Lower leg skin (tissue), 3 donors: Measurements from ENCODE around the gene FAM24B.

Experiments used
- POLR2A ChIP-seq, 2 donors: fragments of 450-650 bp; IDR thresholded peaks; one replicate each; pipeline ENCODE4 v1.6.1; 2016 to 2017; ENCODE audit warnings: antibody characterized with exemption in 2 of 2, mild to moderate bottlenecking in 1 of 2, moderate library complexity in 1 of 2
- TF ChIP-seq, protein P1 (sequence below), 3 donors: fragments of 450-650 bp; IDR thresholded peaks; one replicate each; pipeline ENCODE4 v1.5.1; 2016; ENCODE audit warnings: antibody characterized with exemption in 3 of 3, mild to moderate bottlenecking in 3 of 3, moderate library complexity in 2 of 3

DNA sequence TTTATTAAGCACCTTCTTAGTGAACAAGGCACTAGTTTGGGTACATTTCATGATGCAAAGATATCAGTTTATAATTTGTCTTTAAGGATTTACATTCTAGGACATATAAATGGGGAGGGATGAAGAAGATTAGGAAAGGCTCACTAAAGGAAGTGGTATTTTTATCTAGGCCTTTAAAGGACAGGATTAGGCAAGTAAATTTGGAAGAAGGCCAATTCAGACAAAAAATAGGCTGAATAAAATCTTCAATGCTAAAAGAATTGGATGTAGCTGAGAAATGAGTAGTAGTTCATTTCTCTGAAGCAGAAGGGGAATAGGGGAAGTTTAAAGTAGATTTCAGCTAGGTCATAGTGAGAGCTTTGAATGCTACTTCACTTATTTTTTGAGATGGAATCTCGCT, 4.8 kb upstream of the FAM24B start:
- TF ChIP-seq, protein P1, sequence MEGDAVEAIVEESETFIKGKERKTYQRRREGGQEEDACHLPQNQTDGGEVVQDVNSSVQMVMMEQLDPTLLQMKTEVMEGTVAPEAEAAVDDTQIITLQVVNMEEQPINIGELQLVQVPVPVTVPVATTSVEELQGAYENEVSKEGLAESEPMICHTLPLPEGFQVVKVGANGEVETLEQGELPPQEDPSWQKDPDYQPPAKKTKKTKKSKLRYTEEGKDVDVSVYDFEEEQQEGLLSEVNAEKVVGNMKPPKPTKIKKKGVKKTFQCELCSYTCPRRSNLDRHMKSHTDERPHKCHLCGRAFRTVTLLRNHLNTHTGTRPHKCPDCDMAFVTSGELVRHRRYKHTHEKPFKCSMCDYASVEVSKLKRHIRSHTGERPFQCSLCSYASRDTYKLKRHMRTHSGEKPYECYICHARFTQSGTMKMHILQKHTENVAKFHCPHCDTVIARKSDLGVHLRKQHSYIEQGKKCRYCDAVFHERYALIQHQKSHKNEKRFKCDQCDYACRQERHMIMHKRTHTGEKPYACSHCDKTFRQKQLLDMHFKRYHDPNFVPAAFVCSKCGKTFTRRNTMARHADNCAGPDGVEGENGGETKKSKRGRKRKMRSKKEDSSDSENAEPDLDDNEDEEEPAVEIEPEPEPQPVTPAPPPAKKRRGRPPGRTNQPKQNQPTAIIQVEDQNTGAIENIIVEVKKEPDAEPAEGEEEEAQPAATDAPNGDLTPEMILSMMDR (IDR thresholded peaks at IDR 0.05): no peak
- TF ChIP-seq POLR2A (IDR thresholded peaks at IDR 0.05): no peak
